GM23248 (cell line): ENCODE data around the gene ABCC1.

ENCODE experiments used
- EZH2 ChIP-seq: fragments of 200-600 bp; sonication (generic); IDR thresholded peaks from 2 replicates; pipeline ENCODE4 v1.6.1; 2018; ENCODE audit warnings: antibody characterized with exemption, mild to moderate bottlenecking; ENCODE audit not compliant: insufficient read depth, poor library complexity, severe bottlenecking
- EZH2phosphoT487 ChIP-seq: fragments of 200-600 bp; sonication (generic); IDR thresholded peaks from 2 replicates; pipeline ENCODE4 v1.6.1; 2018; ENCODE audit warnings: antibody characterized with exemption, moderate library complexity, mild to moderate bottlenecking, low read depth; ENCODE audit not compliant: insufficient read depth

DNA sequence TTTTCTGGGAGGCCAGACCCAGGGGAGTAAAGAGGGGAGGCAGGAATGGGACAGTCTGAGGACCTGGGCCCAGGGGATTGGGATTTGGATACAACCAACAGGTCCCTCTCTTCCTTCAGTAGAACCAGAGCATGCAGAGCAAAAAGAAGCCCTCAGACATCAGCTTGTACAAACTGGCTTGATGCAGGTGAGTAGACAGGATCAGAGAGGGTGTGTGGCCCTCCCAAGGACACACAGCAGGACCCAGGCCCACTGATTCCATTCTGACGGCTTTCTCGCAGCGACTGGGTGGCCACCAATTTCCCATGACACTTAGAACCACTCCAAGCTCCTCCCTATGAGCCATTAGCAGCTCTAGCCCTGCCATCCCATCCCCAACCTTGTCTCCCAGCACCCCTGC lies 210.2 kb downstream of the ABCC1 start:
- TF ChIP-seq EZH2 (no peak), EZH2phosphoT487 (no peak)
